ENCODE measurements around the gene WIPF1. TPM values are rescaled to one million over a fixed set of nuclear protein-coding genes. Genes with fewer than 3 reads are reported as not detected.

WIPF1 gene
- total RNA-seq, 1 experiment from 2014 or later = 0.59 TPM

DNA sequence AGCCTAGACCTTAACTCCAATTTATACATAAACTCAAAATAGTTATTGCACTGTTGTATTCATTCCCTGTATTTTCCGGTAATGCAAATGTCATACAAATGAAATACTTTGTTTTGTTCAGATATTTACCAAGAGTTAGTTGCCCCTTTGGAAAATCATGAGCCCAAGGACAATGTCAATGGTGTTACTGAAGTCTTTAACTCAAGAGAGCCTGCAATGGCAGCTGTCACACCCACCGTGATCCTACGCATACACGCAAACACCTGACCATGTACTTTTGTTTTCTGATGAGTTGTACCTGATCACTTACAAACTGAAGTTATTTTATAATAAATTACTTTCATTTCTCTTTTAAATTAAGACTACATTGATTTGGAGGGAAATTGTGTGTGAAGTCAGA, 11.7 kb upstream of the WIPF1 start:
- Histone ChIP-seq H3K27ac (ENCODE audit: low read depth, low read length) (no peak overlapping the region), H3K9me3 (ENCODE audit: control insufficient read depth in 1 of 2, insufficient read depth in 1 of 2, low read depth in 1 of 2, low read length in 2 of 2) (no peaks in the 10 kb centered on the region), H3K79me2 (ENCODE audit: insufficient read depth, low read length) (no peaks in the 10 kb centered on the region), H3K27me3 (ENCODE audit: insufficient read depth, low read length) (no peaks in the 10 kb centered on the region), H3K9ac (ENCODE audit: low read length) (no peak overlapping the region), H3K36me3 (ENCODE audit: control insufficient read depth in 1 of 2, insufficient read depth in 2 of 2, low read length in 2 of 2) (no peaks in the 10 kb centered on the region), H3K4me1 (ENCODE audit: control insufficient read depth in 1 of 2, insufficient read depth in 2 of 2, low read length in 2 of 2) (no peaks in the 10 kb centered on the region), H3K4me2 (ENCODE audit: low read length) (no peak overlapping the region), H2AFZ (ENCODE audit: low read depth, low read length, poor library complexity, severe bottlenecking) (no peak overlapping the region), H4K20me1 (ENCODE audit: insufficient read depth) (no peaks in the 10 kb centered on the region), H3K9me2 (ENCODE audit: insufficient read depth) (no peaks in the 10 kb centered on the region), H3K4me3 (replicated peaks in 1 of 2; ENCODE audit: low read depth in 1 of 2, low read length in 2 of 2) (no peak overlapping the region)
- BruUV-seq (replicated peaks) = no TSS peak
- intact Hi-C loops (cut with micrococcal nuclease) = no loop called here
- ChIA-PET CTCF (no interaction called here), POLR2A (interaction anchor here (1.5 kb wide), 1 partner anchor 12 kb away, joined by 3 read pairs; no protein-coding TSS in a partner anchor), RAD21 (ENCODE audit: low non-redundant PET in 1 of 2, low total read pairs in 2 of 2, uncharacterized antibody in 2 of 2, unreplicated experiment in 2 of 2) (no interaction called here)
- ATAC-seq (no peak), DNase-seq (ENCODE audit: low read depth, low spot score) (no peak)
- TF ChIP-seq EZH2phosphoT487 (IDR thresholded peaks at IDR 0.05; ENCODE audit: borderline replicate concordance) (no peak), JUND (IDR thresholded peaks at IDR 0.05) (no peak), RAD21 (IDR thresholded peaks at IDR 0.05; ENCODE audit: low read depth) (no peak), ZFX (IDR thresholded peaks at IDR 0.05) (no peak), POLR2A (IDR thresholded peaks at IDR 0.05; ENCODE audit: borderline replicate concordance, extremely low read depth, insufficient read depth, insufficient read length) (no peak), TCF7L2 (IDR thresholded peaks at IDR 0.05; ENCODE audit: borderline replicate concordance, extremely low read depth, insufficient read depth, insufficient read length) (no peak), YY1 (IDR thresholded peaks at IDR 0.05; ENCODE audit: extremely low read depth, insufficient replicate concordance, low read depth, low read length) (no peak), SRF (IDR thresholded peaks at IDR 0.05; ENCODE audit: low read depth) (no peak), EGR1 (IDR thresholded peaks at IDR 0.05; ENCODE audit: low read depth) (no peak), FOSL1 (IDR thresholded peaks at IDR 0.05; ENCODE audit: low read depth) (no peak), CBX3 (IDR thresholded peaks at IDR 0.05; ENCODE audit: low read depth) (no peak), SIN3A (IDR thresholded peaks at IDR 0.05; ENCODE audit: low read depth) (no peak), CEBPB (IDR thresholded peaks at IDR 0.05; ENCODE audit: low read depth) (no peak), ZNF274 (IDR thresholded peaks at IDR 0.05; ENCODE audit: low read depth, low read length) (no peak), EZH2 (IDR thresholded peaks at IDR 0.05) (no peak)
- TF ChIP-seq, protein P1, sequence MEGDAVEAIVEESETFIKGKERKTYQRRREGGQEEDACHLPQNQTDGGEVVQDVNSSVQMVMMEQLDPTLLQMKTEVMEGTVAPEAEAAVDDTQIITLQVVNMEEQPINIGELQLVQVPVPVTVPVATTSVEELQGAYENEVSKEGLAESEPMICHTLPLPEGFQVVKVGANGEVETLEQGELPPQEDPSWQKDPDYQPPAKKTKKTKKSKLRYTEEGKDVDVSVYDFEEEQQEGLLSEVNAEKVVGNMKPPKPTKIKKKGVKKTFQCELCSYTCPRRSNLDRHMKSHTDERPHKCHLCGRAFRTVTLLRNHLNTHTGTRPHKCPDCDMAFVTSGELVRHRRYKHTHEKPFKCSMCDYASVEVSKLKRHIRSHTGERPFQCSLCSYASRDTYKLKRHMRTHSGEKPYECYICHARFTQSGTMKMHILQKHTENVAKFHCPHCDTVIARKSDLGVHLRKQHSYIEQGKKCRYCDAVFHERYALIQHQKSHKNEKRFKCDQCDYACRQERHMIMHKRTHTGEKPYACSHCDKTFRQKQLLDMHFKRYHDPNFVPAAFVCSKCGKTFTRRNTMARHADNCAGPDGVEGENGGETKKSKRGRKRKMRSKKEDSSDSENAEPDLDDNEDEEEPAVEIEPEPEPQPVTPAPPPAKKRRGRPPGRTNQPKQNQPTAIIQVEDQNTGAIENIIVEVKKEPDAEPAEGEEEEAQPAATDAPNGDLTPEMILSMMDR (IDR thresholded peaks at IDR 0.05 in 2 of 3, conservative IDR thresholded peaks at IDR 0.05 in 1 of 3; ENCODE audit: borderline replicate concordance in 1 of 3, insufficient read depth in 1 of 3, low read depth in 2 of 3, low read length in 2 of 3) = no peak
- TF ChIP-seq, protein P2, sequence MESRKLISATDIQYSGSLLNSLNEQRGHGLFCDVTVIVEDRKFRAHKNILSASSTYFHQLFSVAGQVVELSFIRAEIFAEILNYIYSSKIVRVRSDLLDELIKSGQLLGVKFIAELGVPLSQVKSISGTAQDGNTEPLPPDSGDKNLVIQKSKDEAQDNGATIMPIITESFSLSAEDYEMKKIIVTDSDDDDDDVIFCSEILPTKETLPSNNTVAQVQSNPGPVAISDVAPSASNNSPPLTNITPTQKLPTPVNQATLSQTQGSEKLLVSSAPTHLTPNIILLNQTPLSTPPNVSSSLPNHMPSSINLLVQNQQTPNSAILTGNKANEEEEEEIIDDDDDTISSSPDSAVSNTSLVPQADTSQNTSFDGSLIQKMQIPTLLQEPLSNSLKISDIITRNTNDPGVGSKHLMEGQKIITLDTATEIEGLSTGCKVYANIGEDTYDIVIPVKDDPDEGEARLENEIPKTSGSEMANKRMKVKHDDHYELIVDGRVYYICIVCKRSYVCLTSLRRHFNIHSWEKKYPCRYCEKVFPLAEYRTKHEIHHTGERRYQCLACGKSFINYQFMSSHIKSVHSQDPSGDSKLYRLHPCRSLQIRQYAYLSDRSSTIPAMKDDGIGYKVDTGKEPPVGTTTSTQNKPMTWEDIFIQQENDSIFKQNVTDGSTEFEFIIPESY (IDR thresholded peaks at IDR 0.05; ENCODE audit: extremely low read depth, insufficient replicate concordance, low read length) = no peak
- TF ChIP-seq, protein P3, sequence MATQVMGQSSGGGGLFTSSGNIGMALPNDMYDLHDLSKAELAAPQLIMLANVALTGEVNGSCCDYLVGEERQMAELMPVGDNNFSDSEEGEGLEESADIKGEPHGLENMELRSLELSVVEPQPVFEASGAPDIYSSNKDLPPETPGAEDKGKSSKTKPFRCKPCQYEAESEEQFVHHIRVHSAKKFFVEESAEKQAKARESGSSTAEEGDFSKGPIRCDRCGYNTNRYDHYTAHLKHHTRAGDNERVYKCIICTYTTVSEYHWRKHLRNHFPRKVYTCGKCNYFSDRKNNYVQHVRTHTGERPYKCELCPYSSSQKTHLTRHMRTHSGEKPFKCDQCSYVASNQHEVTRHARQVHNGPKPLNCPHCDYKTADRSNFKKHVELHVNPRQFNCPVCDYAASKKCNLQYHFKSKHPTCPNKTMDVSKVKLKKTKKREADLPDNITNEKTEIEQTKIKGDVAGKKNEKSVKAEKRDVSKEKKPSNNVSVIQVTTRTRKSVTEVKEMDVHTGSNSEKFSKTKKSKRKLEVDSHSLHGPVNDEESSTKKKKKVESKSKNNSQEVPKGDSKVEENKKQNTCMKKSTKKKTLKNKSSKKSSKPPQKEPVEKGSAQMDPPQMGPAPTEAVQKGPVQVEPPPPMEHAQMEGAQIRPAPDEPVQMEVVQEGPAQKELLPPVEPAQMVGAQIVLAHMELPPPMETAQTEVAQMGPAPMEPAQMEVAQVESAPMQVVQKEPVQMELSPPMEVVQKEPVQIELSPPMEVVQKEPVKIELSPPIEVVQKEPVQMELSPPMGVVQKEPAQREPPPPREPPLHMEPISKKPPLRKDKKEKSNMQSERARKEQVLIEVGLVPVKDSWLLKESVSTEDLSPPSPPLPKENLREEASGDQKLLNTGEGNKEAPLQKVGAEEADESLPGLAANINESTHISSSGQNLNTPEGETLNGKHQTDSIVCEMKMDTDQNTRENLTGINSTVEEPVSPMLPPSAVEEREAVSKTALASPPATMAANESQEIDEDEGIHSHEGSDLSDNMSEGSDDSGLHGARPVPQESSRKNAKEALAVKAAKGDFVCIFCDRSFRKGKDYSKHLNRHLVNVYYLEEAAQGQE (IDR thresholded peaks at IDR 0.05; ENCODE audit: low read depth) = no peak
- TF ChIP-seq, protein P4, sequence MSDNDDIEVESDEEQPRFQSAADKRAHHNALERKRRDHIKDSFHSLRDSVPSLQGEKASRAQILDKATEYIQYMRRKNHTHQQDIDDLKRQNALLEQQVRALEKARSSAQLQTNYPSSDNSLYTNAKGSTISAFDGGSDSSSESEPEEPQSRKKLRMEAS (IDR thresholded peaks at IDR 0.05) = no peak

Measured in HCT116 (cell line).